ENCODE data around the gene PPP1R16B.
"Not testable (repeated sequence)": the region's sequence is repeated elsewhere in the genome, so short reads cannot be mapped to it uniquely, and the experiment has no call there.

The PPP1R16B gene

DNA sequence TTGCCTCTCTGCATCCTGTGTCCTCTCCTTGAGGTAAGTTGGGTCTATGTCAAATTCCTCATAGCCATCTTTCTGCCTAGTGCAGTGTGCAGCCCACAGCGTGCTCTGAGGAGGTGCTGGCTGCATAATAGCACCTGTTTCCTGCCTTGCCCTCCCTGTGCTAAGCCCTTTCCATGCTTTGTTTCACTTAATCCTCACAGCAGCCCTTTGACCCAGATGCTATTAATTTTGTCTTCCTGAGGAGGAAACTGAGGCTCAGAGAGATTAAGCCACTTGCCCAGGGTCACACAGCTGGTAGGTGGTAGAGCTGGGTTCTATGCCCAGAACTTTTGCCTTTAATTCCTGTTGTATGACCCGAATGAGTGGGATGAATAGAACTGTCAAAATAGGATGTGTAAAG lies 134.2 kb downstream of the PPP1R16B start:
- no peak for DNase-seq

DNA sequence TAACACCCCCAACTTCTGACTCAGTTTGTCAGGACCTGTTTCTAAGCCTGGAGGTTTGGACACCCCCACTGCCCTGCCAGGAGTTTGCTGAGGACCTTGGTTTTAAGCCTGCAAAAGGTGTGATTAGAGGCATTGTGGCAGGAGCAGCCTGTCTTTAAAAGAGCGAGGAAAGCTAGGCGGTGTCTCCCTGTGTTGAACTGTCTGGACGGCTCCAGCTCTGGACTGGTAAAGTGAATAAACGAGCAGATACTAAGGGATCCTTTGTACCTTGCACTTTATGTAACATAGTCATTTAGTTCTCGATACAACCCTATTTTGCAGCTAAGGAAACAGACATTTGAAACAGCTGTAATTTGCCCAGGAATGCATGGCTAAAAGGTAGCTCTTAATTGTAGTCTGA lies 135.1 kb downstream of the PPP1R16B start:
- DNase-seq = no peak

DNA sequence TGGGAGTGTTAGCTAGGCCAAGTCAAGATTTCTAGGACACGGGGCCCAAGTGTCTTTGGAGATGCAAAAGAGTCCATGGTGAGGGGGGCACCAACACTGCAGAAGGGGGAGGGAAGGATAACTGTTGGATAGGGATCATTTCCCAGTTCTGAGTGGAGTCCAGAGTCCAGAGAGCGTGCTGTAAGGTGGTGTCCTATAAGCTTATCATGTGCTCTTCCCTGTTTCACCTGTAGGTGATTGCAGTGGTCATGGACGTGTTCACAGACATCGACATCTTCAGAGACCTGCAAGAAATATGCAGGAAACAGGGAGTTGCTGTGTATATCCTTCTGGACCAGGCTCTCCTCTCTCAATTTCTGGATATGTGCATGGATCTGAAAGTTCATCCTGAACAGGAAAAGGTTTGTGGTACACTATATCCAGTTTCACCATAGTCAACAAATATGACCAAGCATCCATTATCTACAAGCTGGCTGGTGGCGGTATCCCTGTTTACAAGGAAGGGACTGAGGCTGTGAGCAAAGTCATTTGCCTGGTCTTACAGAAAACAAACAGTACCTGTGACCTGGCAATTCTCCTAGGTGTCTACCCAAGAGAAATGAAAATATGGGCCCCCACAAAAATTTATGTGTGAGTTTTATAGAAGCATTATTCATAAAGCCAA lies 136.4 kb downstream of the PPP1R16B start:
- DNase-seq = no peak

DNA sequence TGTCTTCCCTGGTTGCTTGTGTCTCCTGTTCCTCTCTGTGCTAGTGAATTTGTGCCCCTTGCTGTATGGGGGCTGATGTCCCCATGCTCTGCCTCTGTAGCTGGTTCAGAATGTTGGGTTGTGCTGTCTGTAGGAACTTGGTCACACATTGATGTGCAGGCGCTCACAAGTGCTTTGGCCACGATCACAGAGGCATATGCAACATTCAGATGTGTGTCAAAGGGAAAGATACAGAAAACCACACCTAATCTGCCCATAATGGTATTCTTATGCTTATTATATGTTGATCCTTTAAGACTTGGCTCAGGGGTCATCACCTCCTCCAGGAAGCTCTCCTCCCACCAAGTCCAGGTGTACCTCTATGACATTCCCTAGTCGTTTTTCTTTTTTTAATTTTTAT lies 139.5 kb downstream of the PPP1R16B start:
- DNase-seq = no peak

DNA sequence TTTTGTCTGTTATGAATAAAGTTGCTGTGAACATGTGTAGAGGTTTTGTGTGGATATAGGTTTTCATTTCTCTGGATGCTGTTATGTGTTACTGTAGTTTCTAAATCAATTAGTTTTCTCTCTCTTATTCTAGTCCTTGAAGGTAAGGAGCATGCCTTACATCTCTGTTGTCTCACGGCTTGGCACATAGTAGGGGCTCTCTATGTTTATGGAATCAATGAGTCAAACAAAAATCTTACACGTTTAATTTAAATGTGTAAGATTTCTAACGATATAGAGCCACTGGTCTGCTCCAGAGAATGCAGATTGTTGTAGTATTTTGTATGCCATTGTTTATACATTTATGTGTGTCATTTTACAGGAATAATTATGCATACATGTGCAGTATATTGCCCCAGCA lies 141.3 kb downstream of the PPP1R16B start:
- no peak for DNase-seq

DNA sequence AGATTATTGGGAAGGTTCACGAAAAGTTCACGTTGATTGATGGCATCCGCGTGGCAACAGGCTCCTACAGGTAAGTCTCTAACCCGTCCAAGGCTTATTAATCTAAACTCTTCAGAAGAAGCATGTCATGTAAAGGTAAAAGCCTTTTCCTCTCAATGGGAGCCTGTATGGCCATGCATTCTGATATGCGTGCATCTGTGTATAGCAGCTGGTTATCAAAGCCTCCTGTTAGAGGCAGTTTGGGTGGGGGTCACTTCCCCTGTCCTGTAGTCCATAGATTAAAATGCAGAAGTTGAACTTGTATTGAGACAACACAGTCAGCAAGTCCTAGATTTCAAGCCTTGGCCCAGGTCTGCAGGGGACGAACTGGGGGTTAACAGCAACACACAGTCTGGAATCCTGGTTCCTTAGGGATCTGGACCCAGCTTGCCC lies 142.4 kb downstream of the PPP1R16B start:
- DNase-seq = no peak

DNA sequence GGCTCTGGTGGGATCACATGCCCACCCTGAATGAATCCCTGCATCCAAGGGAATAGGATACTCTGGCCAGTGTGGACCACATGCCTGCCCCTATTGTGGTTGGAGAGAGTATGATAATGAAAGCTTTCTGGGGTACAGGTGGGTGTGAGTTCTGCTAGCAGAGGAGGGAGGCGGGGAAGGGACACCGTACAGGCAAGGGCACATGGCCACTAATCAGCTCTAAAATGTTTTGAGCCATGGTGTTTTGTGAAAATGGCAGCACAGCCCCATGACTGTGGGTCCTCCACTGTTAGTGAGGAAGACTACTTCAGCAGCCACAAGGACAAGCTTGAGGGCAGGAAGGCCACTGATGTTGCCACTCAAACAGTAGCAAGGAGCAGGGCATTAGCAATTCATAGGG lies 144.8 kb downstream of the PPP1R16B start:
- DNase-seq = no peak

DNA sequence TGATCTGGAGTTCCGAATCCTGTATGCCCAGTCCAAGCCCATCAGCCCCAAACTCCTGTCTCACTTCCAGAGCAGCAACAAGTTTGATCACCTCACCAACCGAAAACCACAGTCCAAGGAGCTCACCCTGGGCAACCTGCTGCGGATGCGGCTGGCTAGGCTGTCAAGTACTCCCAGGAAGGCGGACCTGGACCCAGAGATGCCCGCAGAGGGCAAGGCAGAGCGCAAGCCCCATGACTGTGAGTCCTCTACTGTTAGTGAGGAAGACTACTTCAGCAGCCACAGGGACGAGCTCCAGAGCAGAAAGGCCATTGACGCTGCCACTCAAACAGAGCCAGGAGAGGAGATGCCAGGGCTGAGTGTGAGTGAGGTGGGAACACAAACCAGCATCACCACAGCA lies 146.1 kb downstream of the PPP1R16B start:
- no peak for DNase-seq

DNA sequence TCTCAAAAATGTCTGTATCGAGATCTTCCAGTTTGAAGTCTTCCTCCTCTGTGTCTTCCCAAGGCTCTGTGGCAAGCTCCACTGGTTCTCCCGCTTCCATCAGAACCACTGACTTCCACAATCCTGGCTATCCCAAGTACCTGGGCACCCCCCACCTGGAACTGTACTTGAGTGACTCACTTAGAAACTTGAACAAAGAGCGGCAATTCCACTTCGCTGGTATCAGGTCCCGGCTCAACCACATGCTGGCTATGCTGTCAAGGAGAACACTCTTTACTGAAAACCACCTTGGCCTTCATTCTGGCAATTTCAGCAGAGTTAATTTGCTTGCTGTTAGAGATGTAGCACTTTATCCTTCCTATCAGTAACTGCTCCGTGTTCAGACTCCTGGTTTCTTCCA lies 146.7 kb downstream of the PPP1R16B start:
- no peak for DNase-seq

DNA sequence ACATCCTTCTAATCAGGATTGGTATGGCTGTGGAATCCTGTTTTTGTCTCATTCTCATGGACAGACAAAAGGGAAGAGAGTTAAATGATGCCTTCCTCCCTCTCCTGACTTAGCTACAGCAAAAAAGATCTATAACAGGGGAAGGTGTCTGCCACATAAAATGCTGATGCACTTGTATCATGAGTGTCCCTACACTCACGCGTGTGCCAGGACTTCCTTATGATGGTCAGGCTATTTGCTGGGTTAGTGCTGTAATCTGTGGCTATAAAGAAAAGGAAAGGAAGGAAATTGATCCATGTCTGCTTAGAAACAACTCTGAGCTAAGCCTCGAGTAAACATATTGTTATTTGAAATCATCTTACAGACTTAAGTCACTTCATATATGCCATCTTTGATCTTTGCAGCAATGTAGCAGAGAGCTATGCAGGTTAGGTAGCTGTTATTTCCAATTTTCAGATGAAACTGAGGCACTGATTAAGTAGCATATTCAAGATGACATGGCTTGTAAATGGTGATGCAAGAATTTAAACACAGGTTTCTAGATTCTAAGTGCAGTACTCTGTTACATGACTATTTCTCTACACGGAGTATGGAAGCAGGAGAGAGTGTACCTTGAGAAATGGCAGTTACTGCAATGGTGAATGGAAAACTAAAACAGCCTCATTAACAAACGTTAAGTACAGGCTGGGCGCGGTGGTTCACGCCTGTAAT lies 148.3 kb downstream of the PPP1R16B start:
- DNase-seq = no peak

DNA sequence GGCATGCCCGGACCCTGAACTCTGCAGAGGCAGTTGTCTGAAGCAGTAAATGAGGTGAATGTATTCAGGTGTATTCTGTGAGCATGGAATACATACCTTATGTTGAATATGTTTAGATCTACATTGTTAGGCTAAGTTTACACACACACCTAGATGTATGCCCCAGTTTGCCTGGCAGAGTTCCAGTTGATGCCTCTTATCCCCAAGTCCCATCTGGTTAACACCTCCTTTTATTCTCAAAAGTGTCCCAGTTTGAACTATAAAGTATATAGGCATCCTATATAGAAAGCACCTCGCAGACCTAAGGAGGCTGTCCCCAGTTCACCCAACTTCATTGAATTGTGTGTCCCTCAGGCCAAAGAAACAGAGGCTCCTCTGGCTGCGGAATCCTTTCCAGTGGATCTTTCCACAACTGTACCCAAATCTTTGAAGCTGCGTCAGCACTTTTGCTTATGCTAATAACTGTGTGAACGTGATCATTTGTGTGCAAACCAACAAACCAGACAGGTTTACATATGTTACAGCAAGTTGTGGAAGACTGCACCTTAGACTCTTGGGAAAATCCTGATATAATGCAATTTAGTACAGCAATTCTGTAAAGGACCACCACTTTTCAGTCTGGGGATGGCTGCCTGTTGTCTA lies 151.9 kb downstream of the PPP1R16B start:
- DNase-seq = no peak

DNA sequence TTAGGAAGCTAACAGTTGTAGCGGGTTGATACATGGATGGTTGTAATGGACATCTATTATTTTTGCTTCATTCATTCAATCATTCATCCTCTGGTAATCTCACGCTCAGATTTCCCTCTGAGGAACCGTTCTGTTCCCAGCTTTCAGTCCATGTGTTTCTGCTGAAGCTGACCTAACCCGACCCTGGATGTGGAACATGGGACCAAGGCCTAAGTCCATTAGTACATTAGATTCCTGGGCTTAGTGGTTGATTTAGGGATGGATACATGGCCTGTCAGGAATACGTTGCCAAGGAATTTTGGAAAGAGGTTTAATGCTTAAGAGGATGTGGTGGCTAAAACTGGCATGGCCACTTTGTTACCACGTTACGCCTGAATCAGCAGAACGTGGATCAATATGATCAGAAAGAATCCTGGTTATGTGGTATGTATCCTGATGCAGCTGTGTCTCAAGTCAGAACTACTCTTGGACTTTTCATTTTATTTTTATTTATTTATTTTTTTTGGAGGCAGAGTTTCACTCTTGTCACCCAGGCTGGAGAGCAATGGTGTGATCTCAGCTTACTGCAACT lies 152.5 kb downstream of the PPP1R16B start:
- DNase-seq = no peak

DNA sequence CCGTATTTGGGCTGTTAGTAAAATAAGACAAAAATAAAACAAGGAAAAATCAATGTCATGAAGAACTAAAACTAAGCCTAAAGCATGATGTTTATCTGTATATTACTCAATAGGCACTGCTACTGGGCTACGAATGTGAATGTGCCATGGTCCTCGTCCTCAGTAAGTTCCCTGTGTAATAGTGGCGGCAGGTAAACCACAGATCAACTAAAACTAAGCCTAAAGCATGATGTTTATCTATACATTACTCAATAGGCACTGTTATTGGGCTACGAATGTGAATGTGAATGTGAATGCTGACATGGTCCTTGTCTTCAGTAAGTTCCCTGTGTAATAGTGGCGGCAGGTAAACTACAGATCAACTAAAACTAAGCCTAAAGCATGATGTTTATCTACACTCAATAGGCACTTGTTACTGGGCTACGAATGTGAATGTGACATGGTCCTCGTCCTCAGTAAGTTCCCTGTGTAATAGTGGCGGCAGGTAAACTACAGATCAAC lies 154.7 kb downstream of the PPP1R16B start:
- not testable (repeated sequence) for DNase-seq

DNA sequence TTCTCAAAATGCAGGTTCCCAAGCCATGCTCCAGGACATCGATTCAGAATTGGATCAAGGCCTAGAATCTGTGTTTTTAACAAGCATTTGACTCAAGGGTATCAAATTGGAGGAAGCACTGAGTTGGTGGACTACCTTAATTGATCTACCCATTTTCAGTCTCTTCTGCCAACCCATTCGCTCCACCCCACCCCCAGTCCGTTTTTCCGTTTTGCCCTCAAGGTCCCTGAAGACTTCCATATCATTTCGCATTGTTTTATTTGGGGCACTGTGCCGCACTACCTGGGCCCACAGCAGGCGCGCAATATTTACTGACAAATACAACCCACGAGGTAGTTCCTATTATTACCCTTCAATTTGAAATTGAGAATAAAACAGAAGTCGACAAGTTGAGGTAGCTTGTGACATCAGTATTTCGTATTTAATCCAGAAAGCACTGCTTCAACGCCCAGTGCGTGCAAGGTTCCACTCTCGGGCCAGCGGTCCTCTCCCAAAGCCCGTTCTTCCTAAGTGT lies 156.1 kb downstream of the PPP1R16B start:
- peak; percentile 61 for DNase-seq

DNA sequence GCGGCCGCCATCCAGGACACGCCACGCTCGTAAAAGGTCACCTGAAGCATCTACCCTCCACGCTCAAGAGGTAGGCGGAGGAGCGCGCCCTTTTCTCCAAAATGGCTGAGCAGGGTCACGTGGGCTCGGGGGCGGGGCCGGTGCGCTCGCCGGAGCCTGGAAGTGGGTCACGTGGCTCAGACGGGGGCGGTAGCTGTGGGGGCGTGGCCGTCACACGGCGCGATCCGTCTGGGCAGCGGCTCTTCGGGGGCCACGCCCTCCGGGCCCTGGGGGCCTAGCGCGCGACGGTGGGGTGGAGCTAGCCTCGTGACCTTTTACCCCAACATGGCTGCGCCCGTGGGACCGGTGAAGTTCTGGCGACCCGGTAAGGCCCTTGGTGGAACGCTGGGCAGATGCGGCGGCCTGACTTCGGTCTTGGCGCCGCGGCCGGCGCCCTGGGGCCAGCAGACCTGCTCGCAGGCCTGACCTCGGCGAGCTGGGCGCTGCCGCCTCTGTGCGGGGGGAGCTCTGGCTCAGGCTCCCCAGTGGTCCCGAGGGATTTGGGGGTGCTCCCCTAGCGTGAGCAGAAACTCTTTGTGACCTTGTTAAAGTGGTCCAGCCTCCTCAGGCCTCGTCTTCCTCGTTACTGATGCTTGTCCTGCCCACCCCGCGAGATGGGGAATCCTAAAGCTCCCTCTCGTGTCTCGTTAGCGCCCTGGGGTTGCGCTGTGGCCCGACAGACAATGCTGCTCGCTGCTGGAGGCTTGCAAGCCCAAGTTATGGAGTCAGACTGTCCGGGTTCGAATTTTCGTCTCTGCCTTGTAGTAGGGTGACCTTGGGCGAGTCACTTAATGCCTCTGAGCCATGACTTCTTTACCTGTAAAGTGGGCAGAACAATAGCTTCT lies 156.8 kb downstream of the PPP1R16B start, which contains the start of gene DHX35:
Gene DHX35, plus strand, starts transcription at position 301 of the 884 bp plus-strand sequence. Its CDS starts 24 bp downstream, at position 325.
- peak; percentile 95 for DNase-seq

DNA sequence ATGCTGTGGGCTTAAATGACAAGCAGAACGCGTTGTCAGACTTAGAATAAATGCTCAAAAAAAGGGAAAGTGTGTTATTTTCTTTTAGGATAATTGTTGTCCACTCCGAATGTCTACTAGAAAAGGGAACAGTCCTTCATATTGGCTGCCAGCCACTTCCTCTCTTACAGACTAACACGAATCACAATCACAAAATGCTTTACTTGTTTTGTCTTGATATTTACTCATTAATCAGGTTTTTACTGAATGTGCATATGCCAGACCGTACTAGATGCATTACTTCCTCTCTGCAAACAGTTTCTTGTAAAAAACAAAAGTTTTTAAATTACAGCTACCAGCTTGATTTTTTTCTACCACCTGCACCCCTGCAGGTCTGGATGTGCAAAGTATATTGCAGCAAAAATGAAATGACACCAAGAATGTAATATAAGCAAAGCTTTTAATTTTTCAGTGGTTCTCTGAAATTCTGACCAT lies 157.5 kb downstream of the PPP1R16B start:
- no peak for DNase-seq

DNA sequence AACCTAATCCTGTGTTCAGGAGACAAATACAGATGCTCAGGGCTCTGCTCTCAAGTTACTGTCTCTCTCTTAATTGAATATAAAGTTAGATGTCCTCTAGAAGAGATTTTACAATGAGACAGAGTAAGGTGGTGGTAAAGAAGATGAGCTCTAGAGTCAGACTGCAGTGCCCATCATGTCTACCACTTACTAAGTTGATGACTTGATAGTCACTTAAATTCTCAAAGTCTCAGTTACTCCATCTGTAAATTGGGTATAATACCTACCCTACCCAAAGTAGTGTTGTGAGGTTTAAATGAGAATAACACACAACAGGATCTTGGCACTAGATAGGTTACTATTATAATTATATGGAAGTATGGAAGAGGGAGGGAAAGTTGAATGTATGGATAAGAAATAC lies 158.2 kb downstream of the PPP1R16B start:
- DNase-seq = no peak

DNA sequence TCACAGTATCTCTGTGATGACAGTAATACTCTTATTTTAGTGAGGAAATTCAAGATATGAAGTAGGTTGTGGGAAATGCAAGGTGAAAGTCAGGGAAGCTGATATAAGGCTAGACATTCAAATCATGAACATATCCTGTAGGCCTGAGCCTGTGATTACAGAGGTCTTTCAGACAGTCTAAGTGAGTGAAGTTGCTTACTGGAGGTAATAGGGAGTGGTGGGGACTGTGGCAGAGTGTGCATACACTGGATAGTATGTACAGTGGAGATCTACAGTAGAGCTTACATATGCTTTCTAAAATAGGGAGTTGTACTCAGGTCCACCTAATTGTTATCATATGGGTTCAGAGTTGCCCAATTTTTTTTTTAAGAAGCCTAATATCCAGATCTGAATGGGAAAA lies 159.8 kb downstream of the PPP1R16B start:
- DNase-seq = no peak

DNA sequence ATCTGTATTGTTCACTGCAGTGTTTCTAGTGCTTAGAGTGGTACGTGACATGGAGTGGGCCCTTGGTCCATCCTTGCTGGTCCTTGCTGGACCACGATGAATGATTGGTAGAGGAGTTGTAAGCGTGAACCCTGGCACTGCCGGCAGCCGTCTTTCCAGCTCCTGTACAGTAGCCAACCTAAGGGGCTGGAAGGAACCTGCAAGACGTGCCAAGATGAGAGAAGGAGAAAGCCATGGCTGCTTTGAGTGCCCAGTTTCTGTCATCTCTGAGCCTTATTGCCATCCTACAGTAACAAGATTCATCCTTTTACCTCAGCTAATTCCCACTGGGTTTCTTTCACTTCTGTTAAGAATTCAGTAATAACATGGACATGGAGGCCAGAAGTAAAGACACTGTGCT lies 162.6 kb downstream of the PPP1R16B start:
- DNase-seq = no peak

DNA sequence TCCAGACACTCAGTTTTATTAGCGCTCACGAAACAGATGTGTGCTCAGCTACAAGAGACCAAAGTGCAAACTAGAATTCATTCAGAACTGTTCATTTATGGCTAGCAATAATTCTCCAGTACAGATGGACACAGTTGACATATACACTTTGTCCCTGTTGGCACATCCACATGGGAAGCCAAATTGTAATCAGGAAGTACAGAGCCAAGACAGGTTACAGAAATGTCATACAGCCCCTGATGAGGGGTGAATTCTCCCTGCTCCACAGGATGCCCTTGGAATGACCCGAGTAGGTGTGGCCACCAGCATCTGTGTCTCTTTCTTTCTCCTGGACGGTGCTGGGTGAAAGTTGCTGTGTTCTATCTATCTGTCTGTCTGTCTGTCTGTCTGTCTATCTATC lies 164.2 kb downstream of the PPP1R16B start:
- DNase-seq = no peak

DNA sequence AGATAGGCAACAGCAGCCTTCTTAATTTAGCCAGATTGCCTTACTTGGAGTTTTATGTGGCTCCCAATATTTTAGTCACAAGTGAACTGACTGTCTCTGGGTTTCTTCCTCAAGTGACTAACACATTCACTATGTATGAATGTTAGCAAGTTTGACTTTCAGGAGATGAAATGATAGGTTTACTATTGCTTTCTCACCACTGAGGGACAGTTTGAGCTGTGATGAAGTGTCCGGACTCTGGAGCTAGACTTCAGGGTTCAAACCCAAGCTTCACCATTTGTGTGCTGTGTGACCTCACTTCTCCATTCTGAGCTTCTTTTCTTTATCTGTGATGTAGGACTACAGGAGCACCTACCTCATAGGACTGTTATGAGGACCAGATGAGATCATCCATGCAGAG lies 164.8 kb downstream of the PPP1R16B start:
- no peak for DNase-seq

Measured in NCI-H510A treated with DMSO at 0.1 percent for 48 hours (cell line).